Colonic mucosa (tissue), 4 donors: ENCODE measurements around the gene TSC22D1. TPM values are rescaled to one million over a fixed set of nuclear protein-coding genes. Genes with fewer than 3 reads are reported as not detected.
A peak's percentile ranks its signal among the peaks of the same experiment; 100 is the strongest.

Source experiments
- DNase-seq: peaks from one replicate; pipeline ENCODE4 v3.0.0-alpha.2; 2020
- H3K27ac ChIP-seq: fragments of 200-600 bp; one replicate; pipeline ENCODE4 v1.8.0; 2021
- H3K27me3 ChIP-seq: fragments of 200-600 bp; one replicate; pipeline ENCODE4 v1.8.0; 2021
- H3K36me3 ChIP-seq: fragments of 200-600 bp; one replicate; pipeline ENCODE4 v1.8.0; 2021
- H3K4me1 ChIP-seq: fragments of 200-600 bp; one replicate; pipeline ENCODE4 v1.8.0; 2021; ENCODE audit warnings: mild to moderate bottlenecking
- H3K4me3 ChIP-seq: fragments of 200-600 bp; one replicate; pipeline ENCODE4 v1.8.0; 2021
- H3K9ac ChIP-seq, 2 donors: one replicate each; pipeline ENCODE4 v1.7.0; 2013; ENCODE audit warnings: control low read depth in 2 of 2, low read depth in 2 of 2, low read length in 2 of 2
- H3K9me3 ChIP-seq: fragments of 200-600 bp; one replicate; pipeline ENCODE4 v1.8.0; 2021
- CTCF ChIP-seq: fragments of 200-600 bp; IDR thresholded peaks from one replicate; pipeline ENCODE4 v1.8.0; 2022; ENCODE audit warnings: antibody characterized with exemption, mild to moderate bottlenecking
- intact Hi-C: fragments of 100-400 bp; cut with DNase I; formaldehyde crosslinking; loops from one replicate; pipeline ENCODE4 v1.14.1; 2022
- total RNA-seq, 2 donors: library from RNA; stranded (reverse); fragmentation: NEBNext Ultra II Directional in 1 of 2; extraction: Animal tissue kit (Norgen Biotek cat#: 25700) in 1 of 2; gene quantifications; one replicate each; pipeline ENCODE4 v1.2.1, GENCODE V29; 2021
- donor health status: healthy.
- donor health status: DM: no; HTN: no; CAD: no.
- donor health status: DM: no; HTN: no; CAD: no.

Gene TSC22D1
- total RNA-seq, 2 donors from 2014 or later: 137 to 231 TPM

DNA sequence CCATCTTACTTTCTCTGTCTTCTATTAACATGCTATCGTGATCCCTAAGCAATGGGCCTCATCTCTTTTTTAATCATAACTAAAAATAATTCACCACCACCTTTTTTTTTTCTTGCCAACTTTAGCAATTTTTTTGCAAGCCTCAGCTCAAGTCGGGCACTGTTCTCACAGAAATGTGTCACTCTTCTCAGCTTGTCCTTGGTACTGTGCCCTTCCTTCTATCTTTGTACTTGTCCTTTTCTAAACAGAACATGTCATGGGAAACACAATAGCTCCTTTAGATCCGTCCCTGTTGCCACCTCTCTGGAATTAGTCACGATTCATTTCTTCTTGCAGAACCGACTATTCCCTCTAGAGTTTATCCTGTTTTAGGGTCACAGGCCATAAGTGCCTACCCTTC, 192.2 kb downstream of the TSC22D1 start:
- H3K4me3 ChIP-seq: no peak overlapping the region
- no peak for TF ChIP-seq CTCF
- H3K27ac ChIP-seq: no peak overlapping the region
- no peak for DNase-seq
- H3K9me3 ChIP-seq: no peaks in the 10 kb centered on the region
- no peaks in the 10 kb centered on the region for H3K27me3 ChIP-seq
- no peak overlapping the region for H3K9ac ChIP-seq
- intact Hi-C loops: no loop called here
- no peaks in the 10 kb centered on the region for H3K4me1 ChIP-seq
- H3K36me3 ChIP-seq: no peaks in the 10 kb centered on the region

GRCh38 chr13:44382635-44383145, 193.4 kb downstream of the TSC22D1 start:
- no peaks in the 10 kb centered on the region for H3K9me3 ChIP-seq
- H3K4me1 ChIP-seq: no peaks in the 10 kb centered on the region
- no peak for DNase-seq
- peak overlapping the region; percentile 18 for H3K27ac ChIP-seq
- H3K9ac ChIP-seq: peak overlapping the region in 1 of 2 donors; percentile 4
- H3K27me3 ChIP-seq: no peaks in the 10 kb centered on the region
- intact Hi-C loops: no loop called here
- no peak for TF ChIP-seq CTCF
- H3K4me3 ChIP-seq: no peak overlapping the region
- no peaks in the 10 kb centered on the region for H3K36me3 ChIP-seq

Other genes with a start within 250 kb of the TSC22D1 start
- 1 to 10 TPM; 1.6 to 2.7 TPM for gene SERP2, start 202.5 kb downstream of the TSC22D1 start, total RNA-seq